Sigmoid colon (tissue), 4 donors: ENCODE results near the gene PITX1.

Experiments
- EP300 ChIP-seq, 4 donors: sonication (generic); formaldehyde crosslinking; IDR thresholded peaks; one replicate each; pipeline ENCODE4 v1.6.1; 2017; ENCODE audit warnings: antibody characterized with exemption in 4 of 4
- POLR2A ChIP-seq, 2 donors: fragments of 450-650 bp; IDR thresholded peaks; one replicate each; pipeline ENCODE4 v1.6.1; 2016; ENCODE audit warnings: antibody characterized with exemption in 2 of 2, mild to moderate bottlenecking in 2 of 2, moderate library complexity in 2 of 2
- POLR2AphosphoS5 ChIP-seq, 4 donors: sonication (generic); formaldehyde crosslinking; IDR thresholded peaks; one replicate each; pipeline ENCODE4 v1.6.1; 2017; ENCODE audit warnings: antibody characterized with exemption in 4 of 4
- TF ChIP-seq, protein P1 (sequence below), 4 experiments: fragments of 450-650 bp in 3 of 4; fragments of 200-600 bp in 1 of 4; IDR thresholded peaks; one replicate each; pipeline ENCODE4 v1.5.1; 2016 to 2019; ENCODE audit warnings: antibody characterized with exemption in 4 of 4, mild to moderate bottlenecking in 3 of 4, moderate library complexity in 2 of 4

DNA sequence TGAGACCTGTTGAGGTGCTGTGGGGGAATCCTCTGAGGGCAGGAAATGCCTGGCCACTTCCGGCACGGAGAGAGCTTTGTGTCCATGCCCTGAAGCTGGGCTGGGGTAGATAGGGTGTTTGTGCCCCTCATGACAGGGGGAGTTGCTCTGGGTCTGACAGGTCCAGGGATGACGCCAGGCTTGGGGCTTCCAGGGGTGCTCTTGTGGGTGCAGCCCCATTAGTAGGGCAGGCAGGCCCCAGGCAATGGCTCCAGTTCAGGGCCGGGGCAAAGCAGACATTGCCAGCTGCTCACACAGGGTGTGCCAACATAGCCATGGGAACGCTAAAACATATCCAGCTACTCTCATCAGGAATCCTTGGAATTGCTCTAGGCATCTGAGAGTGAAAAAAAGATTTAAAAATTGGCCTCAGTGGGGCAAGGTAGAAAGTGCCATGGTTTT lies 21.1 kb downstream of the PITX1 start:
- TF ChIP-seq, protein P1, sequence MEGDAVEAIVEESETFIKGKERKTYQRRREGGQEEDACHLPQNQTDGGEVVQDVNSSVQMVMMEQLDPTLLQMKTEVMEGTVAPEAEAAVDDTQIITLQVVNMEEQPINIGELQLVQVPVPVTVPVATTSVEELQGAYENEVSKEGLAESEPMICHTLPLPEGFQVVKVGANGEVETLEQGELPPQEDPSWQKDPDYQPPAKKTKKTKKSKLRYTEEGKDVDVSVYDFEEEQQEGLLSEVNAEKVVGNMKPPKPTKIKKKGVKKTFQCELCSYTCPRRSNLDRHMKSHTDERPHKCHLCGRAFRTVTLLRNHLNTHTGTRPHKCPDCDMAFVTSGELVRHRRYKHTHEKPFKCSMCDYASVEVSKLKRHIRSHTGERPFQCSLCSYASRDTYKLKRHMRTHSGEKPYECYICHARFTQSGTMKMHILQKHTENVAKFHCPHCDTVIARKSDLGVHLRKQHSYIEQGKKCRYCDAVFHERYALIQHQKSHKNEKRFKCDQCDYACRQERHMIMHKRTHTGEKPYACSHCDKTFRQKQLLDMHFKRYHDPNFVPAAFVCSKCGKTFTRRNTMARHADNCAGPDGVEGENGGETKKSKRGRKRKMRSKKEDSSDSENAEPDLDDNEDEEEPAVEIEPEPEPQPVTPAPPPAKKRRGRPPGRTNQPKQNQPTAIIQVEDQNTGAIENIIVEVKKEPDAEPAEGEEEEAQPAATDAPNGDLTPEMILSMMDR (IDR thresholded peaks at IDR 0.05), result no peak
- TF ChIP-seq EP300 (IDR thresholded peaks at IDR 0.05) (no peak), POLR2A (IDR thresholded peaks at IDR 0.05) (no peak), POLR2AphosphoS5 (IDR thresholded peaks at IDR 0.05) (no peak)
